Gastrocnemius medialis (tissue), 4 donors: Measurements from ENCODE around the gene PPFIA1. TPM values are rescaled to one million over a fixed set of nuclear protein-coding genes. Genes with fewer than 3 reads are reported as not detected.

Source experiments
- ATAC-seq, 2 donors: fragments of 150-250 bp; one replicate each; pipeline ENCODE4 v1.9.1; 2016
- DNase-seq, 2 donors: peaks; one replicate each; pipeline ENCODE4 v3.0.0-alpha.2; 2019
- H3K27ac ChIP-seq, 4 donors: fragments of 200-600 bp; sonication (generic); 1 replicate in 1 of 4; 2 replicates in 3 of 4; pipeline ENCODE4 v1.5.1; 2016 to 2018; ENCODE audit warnings: mild to moderate bottlenecking in 2 of 4, moderate library complexity in 1 of 4
- H3K27me3 ChIP-seq, 3 donors: fragments of 200-600 bp; sonication (generic) in 2 of 3; 1 replicate in 1 of 3; 2 replicates in 2 of 3; pipeline versions ENCODE4 v1.5.1 to v1.6.0; 2016 to 2019; ENCODE audit warnings: mild to moderate bottlenecking in 1 of 3, moderate library complexity in 1 of 3
- H3K36me3 ChIP-seq, 2 donors: fragments of 200-600 bp; sonication (generic) in 1 of 2; one replicate each; pipeline ENCODE4 v1.5.1; 2017 to 2018
- H3K4me1 ChIP-seq, 2 donors: fragments of 200-600 bp; sonication (generic) in 1 of 2; one replicate each; pipeline ENCODE4 v1.5.1; 2016 to 2017; ENCODE audit warnings: mild to moderate bottlenecking in 2 of 2
- H3K4me3 ChIP-seq, 4 donors: fragments of 200-600 bp; sonication (generic) in 3 of 4; 1 replicate in 1 of 4; 2 replicates in 3 of 4; pipeline ENCODE4 v1.5.1; 2016 to 2019; ENCODE audit warnings: mild to moderate bottlenecking in 2 of 4
- H3K9me3 ChIP-seq, 3 donors: fragments of 200-600 bp; sonication (generic) in 2 of 3; 1 replicate in 1 of 3; 2 replicates in 2 of 3; pipeline ENCODE4 v1.5.1; 2016 to 2019
- POLR2A ChIP-seq, 2 donors: fragments of 450-650 bp; IDR thresholded peaks; one replicate each; pipeline ENCODE4 v1.6.1; 2017; ENCODE audit warnings: antibody characterized with exemption in 2 of 2, mild to moderate bottlenecking in 2 of 2, moderate library complexity in 2 of 2
- in situ Hi-C, 4 donors: fragments of 200-750 bp; cut with MboI; loops; one replicate each; pipeline versions ENCODE4 v1.15.0 to v1.8.0; 2017; ENCODE audit warnings: low sequenced_read_pairs in 4 of 4
- intact Hi-C: fragments of 100-400 bp; cut with DNase I; formaldehyde crosslinking; loops from one replicate; pipeline ENCODE4 v1.15.1; 2023; ENCODE audit warnings: low total_unique reads
- total RNA-seq, 4 donors: library from RNA; depleted of rRNA; stranded (reverse); fragments of >200 nt; gene quantifications; one replicate each; pipeline versions ENCODE4 v1.1.0 to v1.2.3, GENCODE V29; 2016
- TF ChIP-seq, protein P1 (sequence below), 5 experiments: fragments of 450-650 bp in 3 of 5; fragments of 200-600 bp in 2 of 5; sonication (generic) in 2 of 5; IDR thresholded peaks in 4 of 5; conservative IDR thresholded peaks in 1 of 5; 1 replicate in 4 of 5; 2 replicates in 1 of 5; pipeline ENCODE4 v1.5.1; 2016 to 2019; ENCODE audit warnings: antibody characterized with exemption in 5 of 5, mild to moderate bottlenecking in 3 of 5, moderate library complexity in 3 of 5

Gene PPFIA1
- total RNA-seq, 4 donors from 2014 or later = 36.3 to 90.6 (median 46.0) TPM

DNA sequence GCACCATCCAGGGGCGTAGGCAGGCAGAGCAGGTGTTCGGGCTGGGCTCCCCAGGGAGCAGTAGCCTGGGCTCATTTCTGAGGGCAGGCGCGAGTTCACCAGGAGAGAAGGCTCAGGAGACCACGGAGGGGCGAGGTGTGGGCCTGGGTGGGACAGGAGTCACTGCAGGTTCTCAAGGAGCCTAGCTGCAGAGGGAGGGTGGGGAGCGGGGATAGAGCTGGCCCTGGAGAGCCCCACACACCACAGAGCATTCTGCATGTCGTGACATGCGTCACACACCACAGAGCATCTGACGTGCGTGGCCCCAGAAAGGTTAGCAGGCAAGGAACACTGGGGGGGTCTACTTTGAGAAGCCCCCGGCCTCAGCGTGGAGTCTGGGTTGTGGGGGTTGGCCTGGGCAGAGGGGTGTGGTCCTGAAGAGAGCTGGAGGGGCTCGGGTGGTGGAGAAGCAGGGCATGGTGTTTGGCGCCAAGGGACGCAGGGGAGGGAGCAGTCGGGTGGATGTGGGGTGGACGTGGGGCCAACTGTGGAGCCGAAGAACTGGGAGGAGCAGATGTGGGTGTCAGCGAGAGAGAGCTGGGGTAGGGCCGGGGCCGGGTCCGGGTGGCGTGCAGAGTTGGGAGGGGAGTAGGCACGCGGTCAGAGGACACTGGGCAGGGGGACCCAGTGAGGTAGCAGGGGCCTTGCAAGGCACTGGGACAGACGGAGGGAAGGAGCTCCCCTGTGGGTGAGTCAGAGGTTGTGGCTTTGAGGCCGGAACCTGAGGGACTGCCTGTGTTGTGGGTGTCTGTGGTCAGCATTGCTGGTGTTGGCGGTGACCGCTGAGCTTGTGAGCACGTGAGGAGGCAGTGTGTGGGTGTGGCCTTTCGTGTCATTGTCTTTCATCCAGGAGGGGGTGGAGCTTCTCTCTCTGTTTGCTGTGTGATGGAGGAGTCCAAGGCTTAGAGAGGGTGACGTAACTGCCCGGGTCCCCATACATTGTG, 153.3 kb downstream of the PPFIA1 start:
- TF ChIP-seq, protein P1, sequence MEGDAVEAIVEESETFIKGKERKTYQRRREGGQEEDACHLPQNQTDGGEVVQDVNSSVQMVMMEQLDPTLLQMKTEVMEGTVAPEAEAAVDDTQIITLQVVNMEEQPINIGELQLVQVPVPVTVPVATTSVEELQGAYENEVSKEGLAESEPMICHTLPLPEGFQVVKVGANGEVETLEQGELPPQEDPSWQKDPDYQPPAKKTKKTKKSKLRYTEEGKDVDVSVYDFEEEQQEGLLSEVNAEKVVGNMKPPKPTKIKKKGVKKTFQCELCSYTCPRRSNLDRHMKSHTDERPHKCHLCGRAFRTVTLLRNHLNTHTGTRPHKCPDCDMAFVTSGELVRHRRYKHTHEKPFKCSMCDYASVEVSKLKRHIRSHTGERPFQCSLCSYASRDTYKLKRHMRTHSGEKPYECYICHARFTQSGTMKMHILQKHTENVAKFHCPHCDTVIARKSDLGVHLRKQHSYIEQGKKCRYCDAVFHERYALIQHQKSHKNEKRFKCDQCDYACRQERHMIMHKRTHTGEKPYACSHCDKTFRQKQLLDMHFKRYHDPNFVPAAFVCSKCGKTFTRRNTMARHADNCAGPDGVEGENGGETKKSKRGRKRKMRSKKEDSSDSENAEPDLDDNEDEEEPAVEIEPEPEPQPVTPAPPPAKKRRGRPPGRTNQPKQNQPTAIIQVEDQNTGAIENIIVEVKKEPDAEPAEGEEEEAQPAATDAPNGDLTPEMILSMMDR (IDR thresholded peaks at IDR 0.05 in 4 of 5, conservative IDR thresholded peaks at IDR 0.05 in 1 of 5) = no peak
- no peak for TF ChIP-seq POLR2A (IDR thresholded peaks at IDR 0.05)
- no peak for ATAC-seq
- H3K36me3 ChIP-seq = peaks cover 0 to 86% of the 10 kb centered on the region in 2 donors
- intact Hi-C loops = no loop called here
- H3K27me3 ChIP-seq = no peaks in the 10 kb centered on the region
- H3K4me3 ChIP-seq = no peak overlapping the region
- no peaks in the 10 kb centered on the region for H3K4me1 ChIP-seq
- no peaks in the 10 kb centered on the region for H3K9me3 ChIP-seq
- DNase-seq = no peak
- in situ Hi-C loops = no loop called here
- H3K27ac ChIP-seq = no peak overlapping the region

DNA sequence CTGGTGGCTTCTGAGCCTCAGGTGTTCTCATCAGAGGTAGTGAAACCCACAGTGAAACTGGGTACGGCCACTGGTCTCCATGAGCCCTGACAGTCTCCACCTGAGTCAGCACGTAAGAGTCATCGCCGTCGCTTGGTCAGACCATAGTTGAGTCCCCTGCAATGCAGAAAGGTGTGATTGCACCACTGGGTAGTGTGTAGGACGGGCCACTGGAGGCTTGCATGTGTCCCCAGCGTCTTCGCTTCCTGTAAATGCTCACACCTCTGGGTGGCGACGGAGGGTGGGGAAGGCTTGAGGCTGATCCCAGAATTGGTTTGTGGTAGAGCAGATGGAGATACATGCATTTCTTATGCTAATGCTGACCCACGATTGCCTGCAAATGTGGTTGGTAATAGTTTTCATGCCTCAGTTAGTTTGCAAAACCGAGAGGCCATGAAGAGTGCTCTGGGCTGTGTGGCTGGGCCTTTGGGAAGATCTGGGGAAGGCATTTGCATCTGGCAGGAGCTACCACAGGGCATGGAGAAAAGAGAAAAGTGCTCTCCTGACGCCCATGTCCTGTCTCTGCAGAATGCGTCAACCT, 154.4 kb downstream of the PPFIA1 start:
- in situ Hi-C loops (no loop called here), intact Hi-C loops (no loop called here)
- H3K4me1 ChIP-seq = no peaks in the 10 kb centered on the region
- DNase-seq (no peak), ATAC-seq (no peak)
- H3K27ac ChIP-seq = no peak overlapping the region
- no peaks in the 10 kb centered on the region for H3K9me3 ChIP-seq
- TF ChIP-seq POLR2A (IDR thresholded peaks at IDR 0.05) = no peak
- TF ChIP-seq, protein P1 (IDR thresholded peaks at IDR 0.05 in 4 of 5, conservative IDR thresholded peaks at IDR 0.05 in 1 of 5) = no peak
- peaks cover 0 to 87% of the 10 kb centered on the region in 2 donors for H3K36me3 ChIP-seq
- no peak overlapping the region for H3K4me3 ChIP-seq
- no peaks in the 10 kb centered on the region for H3K27me3 ChIP-seq

DNA sequence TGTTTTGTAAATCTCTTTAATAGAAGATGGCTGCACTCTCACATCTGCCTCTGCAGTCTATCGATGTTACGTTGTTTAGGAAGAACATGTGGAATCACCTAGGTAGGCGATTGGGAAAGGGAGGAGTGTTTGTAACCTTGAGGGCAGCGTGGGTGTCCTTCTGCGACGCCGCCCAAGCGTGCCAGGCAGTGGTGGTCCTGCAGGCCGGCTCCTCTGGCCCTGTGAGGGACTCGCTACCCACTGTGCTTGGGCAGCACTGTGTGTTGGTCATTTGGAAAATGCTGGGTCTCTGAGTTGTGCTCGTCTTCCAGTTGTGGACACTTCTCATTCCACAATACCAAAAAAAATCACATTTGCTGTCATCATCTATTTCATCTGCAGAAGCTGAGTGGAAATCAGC, 156.9 kb downstream of the PPFIA1 start:
- no peaks in the 10 kb centered on the region for H3K9me3 ChIP-seq
- intact Hi-C loops (no loop called here), in situ Hi-C loops (no loop called here)
- H3K4me3 ChIP-seq = no peak overlapping the region
- no peaks in the 10 kb centered on the region for H3K27me3 ChIP-seq
- TF ChIP-seq, protein P1 (IDR thresholded peaks at IDR 0.05 in 4 of 5, conservative IDR thresholded peaks at IDR 0.05 in 1 of 5) = no peak
- TF ChIP-seq POLR2A (IDR thresholded peaks at IDR 0.05) = no peak
- no peak for DNase-seq
- no peak overlapping the region for H3K27ac ChIP-seq
- no peak for ATAC-seq
- H3K36me3 ChIP-seq = peaks cover 0 to 88% of the 10 kb centered on the region in 2 donors
- H3K4me1 ChIP-seq = no peaks in the 10 kb centered on the region

DNA sequence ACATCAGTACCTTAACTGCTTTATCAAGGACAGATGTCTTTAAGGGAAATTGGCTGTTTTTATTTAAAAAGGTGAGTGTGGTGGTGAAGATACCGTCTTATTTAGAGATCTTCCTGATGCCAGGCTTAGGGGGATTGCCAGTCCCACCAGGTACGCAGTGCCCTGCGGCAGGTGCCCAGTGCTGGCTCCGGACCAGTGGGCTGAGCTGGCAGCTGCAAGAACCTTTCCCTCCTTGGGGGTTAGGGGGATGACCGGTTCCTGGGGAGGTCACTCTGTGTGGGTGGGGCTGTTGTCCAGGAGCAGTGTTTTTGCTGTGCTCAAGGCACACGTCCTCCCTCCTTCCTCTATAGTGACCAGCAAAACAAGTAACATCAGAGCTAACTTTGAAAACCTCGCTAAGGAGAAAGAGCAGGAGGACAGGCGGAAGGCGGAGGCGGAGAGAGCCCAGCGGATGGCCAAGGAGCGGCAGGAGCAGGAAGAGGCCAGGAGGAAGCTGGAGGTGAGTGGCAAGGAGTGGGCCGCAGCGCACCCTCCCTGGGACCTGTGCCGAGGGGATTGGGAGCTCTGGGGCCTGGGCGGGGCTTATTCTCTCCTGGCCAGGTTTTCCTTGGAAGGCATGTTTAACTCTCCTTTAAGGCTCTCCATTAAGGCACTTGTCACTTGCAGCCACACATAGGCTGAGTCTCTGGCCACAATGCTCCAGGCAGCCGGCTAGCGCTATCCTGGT, 158.4 kb downstream of the PPFIA1 start:
- no peak for DNase-seq
- H3K4me3 ChIP-seq = no peak overlapping the region
- TF ChIP-seq POLR2A (IDR thresholded peaks at IDR 0.05) = no peak
- TF ChIP-seq, protein P1 (IDR thresholded peaks at IDR 0.05 in 4 of 5, conservative IDR thresholded peaks at IDR 0.05 in 1 of 5) = no peak
- H3K9me3 ChIP-seq = no peaks in the 10 kb centered on the region
- no peaks in the 10 kb centered on the region for H3K4me1 ChIP-seq
- ATAC-seq = no peak
- no peaks in the 10 kb centered on the region for H3K27me3 ChIP-seq
- H3K36me3 ChIP-seq = peaks cover 0 to 88% of the 10 kb centered on the region in 2 donors
- intact Hi-C loops (no loop called here), in situ Hi-C loops (no loop called here)
- no peak overlapping the region for H3K27ac ChIP-seq
